Endothelial cell of umbilical vein (primary cell): ENCODE data around the gene PTPRE. TPM values are rescaled to one million over a fixed set of nuclear protein-coding genes. Genes with fewer than 3 reads are reported as not detected.

ENCODE experiments used
- BruUV-seq: library from RNA; stranded (reverse); fragments of 400-500 nt; replicated peaks from 2 replicates; lab custom pipeline; 2021; lab: Mats Ljungman, UMichigan
- CTCF ChIA-PET: fragments of 300-600, 350-600 bp; sonication (Branson Sonifier 250); formaldehyde crosslinking; loops from one replicate; lab custom pipeline; 2021; ENCODE audit warnings: antibody characterized with exemption, inconsistent platforms; lab: Charles Lee
- POLR2A ChIA-PET: fragments of 300-600, 350-600 bp; sonication (Branson Sonifier 250); formaldehyde crosslinking; loops from one replicate; lab custom pipeline; 2021; ENCODE audit warnings: antibody characterized with exemption, inconsistent platforms; lab: Charles Lee
- DNase-seq: peaks from one replicate; pipeline ENCODE4 v3.0.0-alpha.2; 2011; ENCODE audit warnings: low read depth, low spot score
- FAIRE-seq: peaks from 2 replicates; lab custom pipeline; 2011; peaks lifted over from hg19 to GRCh38; lab: Jason Lieb, UNC
- H2AFZ ChIP-seq: 2 replicates; pipeline ENCODE4 v1.6.0; 2012; ENCODE audit warnings: low read depth, low read length, control low read depth, inconsistent platforms
- H3K27ac ChIP-seq: 2 replicates; pipeline ENCODE4 v1.5.1; 2011; ENCODE audit warnings: low read depth, mild to moderate bottlenecking, control low read depth, low read length, moderate library complexity; ENCODE audit not compliant: insufficient read depth
- H3K27me3 ChIP-seq, 2 experiments: 2 replicates each; pipeline versions ENCODE4 v1.6.0 to v1.6.1; 2011; ENCODE audit warnings: low read length in 2 of 2, mixed read lengths in 1 of 2; ENCODE audit not compliant: control insufficient read depth in 2 of 2, insufficient read depth in 2 of 2
- H3K36me3 ChIP-seq, 2 experiments: 2 replicates in 1 of 2; 3 replicates in 1 of 2; pipeline ENCODE4 v1.5.1; 2011; ENCODE audit warnings: low read length in 2 of 2, mild to moderate bottlenecking in 1 of 2, moderate library complexity in 1 of 2; ENCODE audit not compliant: control insufficient read depth in 2 of 2, insufficient read depth in 2 of 2; ENCODE audit errors: extremely low read depth in 1 of 2
- H3K4me1 ChIP-seq: 3 replicates; pipeline ENCODE4 v1.5.1; 2011; ENCODE audit warnings: mild to moderate bottlenecking, low read length; ENCODE audit not compliant: control insufficient read depth, insufficient read depth; ENCODE audit errors: extremely low read depth
- H3K4me2 ChIP-seq: 2 replicates; pipeline ENCODE4 v1.6.1; 2011; ENCODE audit warnings: low read length, control low read depth, mixed read lengths; ENCODE audit not compliant: insufficient read depth
- H3K4me3 ChIP-seq, 3 experiments: fragments of 200-600 bp in 1 of 3; sonication (generic), shearing (Covaris generic) in 1 of 3; replicated peaks in 1 of 3; 2 replicates each; pipeline ENCODE4 v1.5.1; 2011 to 2016; ENCODE audit warnings: control low read depth in 3 of 3, low read length in 3 of 3, mild to moderate bottlenecking in 2 of 3, inconsistent platforms in 1 of 3, low read depth in 1 of 3, moderate library complexity in 1 of 3; ENCODE audit not compliant: insufficient read depth in 1 of 3
- H3K79me2 ChIP-seq: 2 replicates; pipeline ENCODE4 v1.6.0; 2012; ENCODE audit warnings: low read length, inconsistent platforms; ENCODE audit not compliant: control insufficient read depth, insufficient read depth
- H3K9ac ChIP-seq: replicated peaks from 2 replicates; pipeline ENCODE3; 2011; ENCODE audit warnings: low read length, control low read depth; ENCODE audit not compliant: insufficient read depth; ENCODE audit errors: extremely low read depth
- H3K9me1 ChIP-seq: replicated peaks from 3 replicates; pipeline ENCODE4 v1.6.0; 2011; ENCODE audit warnings: mild to moderate bottlenecking, low read length; ENCODE audit not compliant: control insufficient read depth, insufficient read depth; ENCODE audit errors: extremely low read depth
- H3K9me3 ChIP-seq: replicated peaks from 2 replicates; pipeline ENCODE4 v1.5.1; 2012; ENCODE audit warnings: low read length, inconsistent platforms; ENCODE audit not compliant: control insufficient read depth, insufficient read depth
- H4K20me1 ChIP-seq: replicated peaks from 2 replicates; pipeline ENCODE3; 2011; ENCODE audit warnings: mild to moderate bottlenecking, low read length; ENCODE audit not compliant: control insufficient read depth, insufficient read depth; ENCODE audit errors: extremely low read depth
- EZH2 ChIP-seq: IDR thresholded peaks from 2 replicates; pipeline ENCODE4 v1.6.1; 2012; ENCODE audit warnings: borderline replicate concordance, low read depth, mild to moderate bottlenecking, moderate library complexity, low read length, inconsistent platforms; ENCODE audit not compliant: severe bottlenecking
- FOS ChIP-seq: IDR thresholded peaks from 2 replicates; pipeline ENCODE4 v1.6.1; 2011; ENCODE audit warnings: mild to moderate bottlenecking, low read length, moderate library complexity, borderline replicate concordance; ENCODE audit not compliant: insufficient read depth
- GATA2 ChIP-seq: IDR thresholded peaks from 2 replicates; pipeline ENCODE4 v1.7.0; 2011; ENCODE audit warnings: low read depth, mild to moderate bottlenecking, moderate library complexity, mixed read lengths, low read length; ENCODE audit not compliant: insufficient read length, insufficient read depth
- JUN ChIP-seq: IDR thresholded peaks from 2 replicates; pipeline ENCODE4 v1.6.1; 2011; ENCODE audit warnings: borderline replicate concordance, low read depth; ENCODE audit not compliant: insufficient read length, insufficient read depth
- MYC ChIP-seq: IDR thresholded peaks from one replicate; pipeline ENCODE4 v1.6.1; 2011; ENCODE audit warnings: mild to moderate bottlenecking, low read depth, low read length
- POLR2A ChIP-seq: IDR thresholded peaks from 2 replicates; pipeline ENCODE4 v1.6.1; 2012; ENCODE audit warnings: low read depth, mild to moderate bottlenecking, control low read depth, low read length
- POLR2AphosphoS5 ChIP-seq: IDR thresholded peaks from 2 replicates; pipeline ENCODE4 v1.6.1; 2012; ENCODE audit warnings: low read depth, mild to moderate bottlenecking, control low read depth, low read length, moderate library complexity; ENCODE audit not compliant: insufficient read depth
- dilution Hi-C: fragments of 300-500 bp; cut with MboI; formaldehyde crosslinking; loops from one replicate; pipeline ENCODE4 v1.15.0; 2019; ENCODE audit warnings: low sequenced_read_pairs; ENCODE audit not compliant: extremely low pct_ligation_motif_present
- intact Hi-C: fragments of 100-400 bp; cut with micrococcal nuclease; formaldehyde crosslinking; loops from one replicate; pipeline ENCODE4 v1.10.0; 2022
- polyA plus RNA-seq, 4 experiments: library from polyadenylated mRNA; depleted of rRNA in 3 of 4; stranded (reverse) in 3 of 4; unstranded in 1 of 4; fragments of >200 nt; gene quantifications; 2 replicates each; pipeline versions ENCODE4 v1.2.1 to v1.2.3, GENCODE V29; 2011 to 2012; ENCODE audit warnings: missing spikeins in 1 of 4
- total RNA-seq: library from RNA; stranded (reverse); gene quantifications from 2 replicates; pipeline ENCODE4 v1.2.3, GENCODE V29; 2021
- TF ChIP-seq, protein P1 (sequence below): IDR thresholded peaks from 2 replicates; pipeline ENCODE4 v1.6.1; 2011; ENCODE audit not compliant: insufficient read depth, insufficient read length
- TF ChIP-seq, protein P2 (sequence below), 2 donors: IDR thresholded peaks; 1 replicate in 1 of 2; 2 replicates in 1 of 2; pipeline ENCODE4 v1.5.1; 2011; ENCODE audit warnings: low read length in 2 of 2, mild to moderate bottlenecking in 2 of 2, moderate library complexity in 2 of 2, control low read depth in 1 of 2, inconsistent platforms in 1 of 2, low read depth in 1 of 2; ENCODE audit not compliant: insufficient read depth in 1 of 2; ENCODE audit errors: extremely low read depth in 1 of 2

The PTPRE gene
- total and polyA plus RNA-seq, 2 donors (not counting 3 experiments of a cell fraction or from before 2014, with no cell fraction given), result 37.3 to 116 TPM

DNA sequence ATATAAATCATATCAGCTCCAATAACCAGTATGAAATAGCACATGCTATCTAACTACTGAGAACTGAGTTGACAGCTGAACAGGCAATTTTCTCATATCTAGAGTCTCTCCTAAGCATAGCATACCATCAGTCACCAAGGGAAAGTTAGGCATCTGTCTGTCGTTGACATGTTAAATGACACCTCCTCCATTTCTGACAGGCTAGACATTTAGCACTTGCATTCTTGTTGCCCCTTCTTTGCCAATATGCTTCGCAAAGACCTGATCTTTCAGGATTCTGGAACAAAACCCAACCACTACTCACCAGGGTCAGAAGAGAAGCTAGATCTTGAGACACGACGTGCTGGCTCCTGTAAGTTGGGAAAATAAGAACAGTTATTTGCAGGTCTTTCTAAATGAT lies 209.3 kb downstream of the PTPRE start:
- dilution Hi-C loops, result no loop called here
- Histone ChIP-seq H3K4me1 (no peaks in the 10 kb centered on the region), H3K4me2 (no peak overlapping the region), H3K9ac (no peak overlapping the region), H3K9me3 (no peaks in the 10 kb centered on the region), H3K27me3 (no peaks in the 10 kb centered on the region), H3K9me1 (no peaks in the 10 kb centered on the region), H3K36me3 (peaks cover 0 to 61% of the 10 kb centered on the region in 2 experiments), H3K79me2 (peaks cover 80% of the 10 kb centered on the region), H3K27ac (no peak overlapping the region), H4K20me1 (peaks cover 2% of the 10 kb centered on the region), H3K4me3 (no peak overlapping the region), H2AFZ (no peak overlapping the region)
- no peak for DNase-seq
- CTCF ChIA-PET, result interaction anchor here (1.3 to 1.4 kb wide), 3 partner anchors 9 to 47 kb away, joined by 3 to 4 read pairs (median 3); no protein-coding TSS in a partner anchor
- intact Hi-C loops, result no loop called here
- BruUV-seq, result no TSS peak
- POLR2A ChIA-PET, result no interaction called here
- FAIRE-seq, result no peak
- TF ChIP-seq EZH2 (no peak), GATA2 (no peak), POLR2A (no peak), POLR2AphosphoS5 (no peak), JUN (no peak), MYC (no peak), FOS (no peak)
- TF ChIP-seq, protein P1, sequence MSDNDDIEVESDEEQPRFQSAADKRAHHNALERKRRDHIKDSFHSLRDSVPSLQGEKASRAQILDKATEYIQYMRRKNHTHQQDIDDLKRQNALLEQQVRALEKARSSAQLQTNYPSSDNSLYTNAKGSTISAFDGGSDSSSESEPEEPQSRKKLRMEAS, result no peak
- TF ChIP-seq, protein P2, sequence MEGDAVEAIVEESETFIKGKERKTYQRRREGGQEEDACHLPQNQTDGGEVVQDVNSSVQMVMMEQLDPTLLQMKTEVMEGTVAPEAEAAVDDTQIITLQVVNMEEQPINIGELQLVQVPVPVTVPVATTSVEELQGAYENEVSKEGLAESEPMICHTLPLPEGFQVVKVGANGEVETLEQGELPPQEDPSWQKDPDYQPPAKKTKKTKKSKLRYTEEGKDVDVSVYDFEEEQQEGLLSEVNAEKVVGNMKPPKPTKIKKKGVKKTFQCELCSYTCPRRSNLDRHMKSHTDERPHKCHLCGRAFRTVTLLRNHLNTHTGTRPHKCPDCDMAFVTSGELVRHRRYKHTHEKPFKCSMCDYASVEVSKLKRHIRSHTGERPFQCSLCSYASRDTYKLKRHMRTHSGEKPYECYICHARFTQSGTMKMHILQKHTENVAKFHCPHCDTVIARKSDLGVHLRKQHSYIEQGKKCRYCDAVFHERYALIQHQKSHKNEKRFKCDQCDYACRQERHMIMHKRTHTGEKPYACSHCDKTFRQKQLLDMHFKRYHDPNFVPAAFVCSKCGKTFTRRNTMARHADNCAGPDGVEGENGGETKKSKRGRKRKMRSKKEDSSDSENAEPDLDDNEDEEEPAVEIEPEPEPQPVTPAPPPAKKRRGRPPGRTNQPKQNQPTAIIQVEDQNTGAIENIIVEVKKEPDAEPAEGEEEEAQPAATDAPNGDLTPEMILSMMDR (IDR thresholded peaks at IDR 0.05; ENCODE audit: extremely low read depth in 1 of 2, insufficient read depth in 1 of 2, low read depth in 1 of 2, low read length in 2 of 2), result no peak
